ENCODE data around the gene RPL15.
"Not testable (repeated sequence)": the region's sequence is repeated elsewhere in the genome, so short reads cannot be mapped to it uniquely, and the experiment has no call there.

RPL15 gene

DNA sequence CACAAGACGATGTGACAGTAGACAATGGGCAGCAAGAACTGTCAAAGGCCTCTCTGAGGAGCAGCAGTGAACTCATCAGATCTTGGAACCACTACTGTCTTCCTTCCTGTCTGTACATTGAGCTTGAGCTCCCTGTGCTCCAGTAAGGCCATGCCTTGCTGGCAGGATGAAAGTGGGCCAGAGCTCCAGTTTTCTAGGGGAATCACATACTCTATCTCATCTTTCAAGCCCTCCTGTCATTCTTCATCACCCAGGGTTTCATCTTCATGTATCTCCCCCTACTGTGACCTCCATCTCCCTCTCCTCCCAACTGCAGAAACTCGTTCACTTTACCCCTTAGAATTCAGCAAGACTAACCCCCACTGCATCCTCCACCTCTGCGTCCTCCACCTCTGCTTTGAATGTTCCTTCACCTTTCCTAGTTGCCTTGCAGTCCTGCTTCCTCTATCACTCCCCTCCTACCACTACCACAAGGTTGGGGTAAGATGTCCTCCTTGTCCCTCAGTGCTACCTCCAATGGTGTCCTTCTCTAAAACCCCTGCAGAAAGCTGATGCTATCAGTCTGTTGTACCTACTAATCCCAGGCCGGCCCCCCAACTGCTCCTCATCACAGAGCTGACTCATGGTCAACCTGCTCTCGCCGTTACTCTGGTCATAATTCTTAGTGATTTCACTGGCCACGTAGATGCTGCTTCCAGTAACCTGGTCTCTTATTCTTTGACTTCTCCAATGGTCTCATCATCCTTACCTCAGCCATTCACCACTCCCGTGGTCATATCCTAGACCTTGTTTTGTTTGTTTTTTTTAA lies 22.5 kb upstream of the RPL15 start:
- no peak for DNase-seq

DNA sequence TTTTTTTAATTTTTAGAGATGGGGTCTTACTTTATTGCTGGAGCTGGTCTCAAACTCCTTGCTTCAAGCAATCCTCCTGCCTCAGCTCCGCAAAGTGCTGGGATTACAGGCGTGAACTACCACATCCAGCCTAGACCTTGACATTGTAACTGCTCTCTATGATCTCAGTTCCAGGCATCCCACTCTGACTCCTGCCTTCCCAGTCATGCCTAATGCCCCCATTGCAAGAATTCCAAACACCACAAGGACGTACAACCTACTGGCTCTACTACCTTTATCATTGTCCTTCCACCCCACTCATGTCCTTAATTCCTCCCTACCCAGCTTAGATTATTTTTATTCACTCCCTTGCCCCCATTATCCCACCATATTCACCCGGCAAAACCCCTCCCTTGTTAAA lies 21.8 kb upstream of the RPL15 start:
- DNase-seq, result no peak

DNA sequence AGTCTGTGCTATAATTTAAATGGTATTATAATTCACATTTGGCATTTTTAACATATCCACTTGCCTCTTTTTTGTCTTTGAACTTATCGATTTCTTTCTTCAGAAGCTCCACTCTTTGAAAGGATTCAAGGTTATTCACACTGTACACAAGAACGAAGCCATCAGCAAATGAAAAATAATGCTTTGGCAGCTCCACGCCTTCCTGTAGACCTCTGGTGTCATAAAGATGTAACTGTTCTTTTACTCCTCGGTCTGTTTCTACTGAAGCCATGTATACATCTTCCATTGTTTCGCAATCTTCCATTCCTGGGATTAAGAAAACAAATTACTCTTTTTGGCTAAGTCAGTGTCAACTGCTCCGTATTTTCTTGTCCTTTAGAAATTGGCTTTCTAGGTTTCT lies 16.2 kb upstream of the RPL15 start:
- no peak for DNase-seq

DNA sequence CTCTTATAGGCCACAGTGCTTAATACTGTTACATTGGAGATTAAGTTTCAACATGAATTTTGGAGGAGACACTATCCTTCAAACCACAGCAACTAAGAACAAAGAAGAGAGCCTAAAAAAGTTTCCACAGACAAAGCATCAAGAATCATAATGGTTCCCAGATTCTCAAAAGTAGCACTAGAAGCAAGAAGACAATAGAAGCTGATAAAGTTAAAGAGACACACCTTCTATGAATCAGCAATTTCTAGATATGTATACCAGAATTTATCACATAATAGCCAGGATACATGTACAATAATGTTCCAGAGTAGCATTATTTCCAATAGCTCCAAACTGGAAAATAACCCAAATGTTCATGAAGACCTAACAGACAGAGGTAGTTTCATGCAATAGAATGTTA lies 12.4 kb upstream of the RPL15 start:
- no peak for DNase-seq

DNA sequence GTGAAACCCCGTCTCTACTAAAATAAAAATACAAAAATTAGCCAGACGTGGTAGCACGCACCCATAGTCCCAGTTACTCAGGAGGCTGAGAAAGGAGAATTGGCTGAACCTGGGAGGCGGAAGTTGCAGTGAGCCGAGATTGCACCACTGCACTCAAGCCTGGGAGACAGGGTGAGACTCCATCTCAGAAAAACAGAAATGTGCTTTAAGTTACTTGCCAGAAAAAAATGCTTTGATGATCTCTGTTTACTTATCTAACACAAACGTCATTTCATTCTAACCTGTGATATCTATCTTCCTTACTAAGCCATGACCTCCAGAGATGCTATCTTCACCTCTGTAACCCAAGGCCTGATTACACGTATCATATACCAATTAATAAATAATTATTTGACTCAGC lies 7.6 kb upstream of the RPL15 start:
- no peak for DNase-seq

DNA sequence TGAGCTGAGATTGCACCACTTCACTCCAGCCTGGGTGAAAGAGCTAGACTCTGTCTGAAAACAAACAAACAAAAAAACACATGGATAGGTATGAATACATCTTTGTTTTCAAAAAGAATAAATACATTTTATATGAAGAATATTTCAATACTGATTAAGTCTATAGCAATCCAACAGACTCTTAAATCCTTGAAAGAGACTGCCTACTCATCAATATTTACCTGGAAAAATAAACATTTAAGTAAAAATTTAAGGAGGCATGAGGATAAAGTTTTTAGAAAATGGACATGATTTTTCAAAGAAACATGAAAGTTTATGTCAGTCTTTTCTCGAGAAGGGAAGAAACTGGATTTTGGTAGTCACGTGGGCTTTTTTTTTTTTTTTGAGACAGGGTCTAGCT lies 5.5 kb upstream of the RPL15 start:
- DNase-seq, result no peak

DNA sequence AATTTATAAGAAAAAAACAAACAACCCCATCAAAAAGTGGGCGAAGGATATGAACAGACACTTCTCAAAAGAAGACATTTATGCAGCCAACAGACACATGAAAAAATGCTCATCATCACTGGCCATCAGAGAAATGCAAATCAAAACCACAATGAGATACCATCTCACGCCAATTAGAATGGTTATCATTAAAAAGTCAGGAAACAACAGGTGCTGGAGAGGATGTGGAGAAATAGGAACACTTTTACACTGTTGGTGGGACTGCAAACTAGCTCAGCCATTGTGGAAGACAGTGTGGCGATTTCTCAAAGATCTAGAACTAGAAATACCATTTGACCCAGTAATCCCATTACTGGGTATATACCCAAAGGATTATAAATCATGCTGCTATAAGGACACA lies 4.6 kb upstream of the RPL15 start:
- DNase-seq, result not testable (repeated sequence)

DNA sequence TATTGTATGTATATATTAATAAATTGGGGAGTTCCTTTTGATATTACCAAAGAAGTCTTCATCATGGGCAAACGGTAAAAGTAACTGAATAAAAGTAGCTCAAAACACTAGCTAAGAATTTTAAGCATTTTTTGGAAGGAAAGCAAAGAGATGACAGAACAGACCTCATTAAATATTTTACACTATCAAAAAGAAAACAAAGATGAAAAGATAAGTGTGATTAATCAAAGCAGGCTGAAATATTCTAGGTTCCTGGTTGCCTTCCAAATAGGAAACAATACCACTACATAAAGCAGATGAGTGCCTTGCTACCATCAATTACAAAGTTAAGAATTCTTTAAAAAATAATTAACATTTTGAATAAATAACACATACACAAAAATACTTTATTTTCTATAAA lies 3.8 kb upstream of the RPL15 start:
- DNase-seq, result no peak

DNA sequence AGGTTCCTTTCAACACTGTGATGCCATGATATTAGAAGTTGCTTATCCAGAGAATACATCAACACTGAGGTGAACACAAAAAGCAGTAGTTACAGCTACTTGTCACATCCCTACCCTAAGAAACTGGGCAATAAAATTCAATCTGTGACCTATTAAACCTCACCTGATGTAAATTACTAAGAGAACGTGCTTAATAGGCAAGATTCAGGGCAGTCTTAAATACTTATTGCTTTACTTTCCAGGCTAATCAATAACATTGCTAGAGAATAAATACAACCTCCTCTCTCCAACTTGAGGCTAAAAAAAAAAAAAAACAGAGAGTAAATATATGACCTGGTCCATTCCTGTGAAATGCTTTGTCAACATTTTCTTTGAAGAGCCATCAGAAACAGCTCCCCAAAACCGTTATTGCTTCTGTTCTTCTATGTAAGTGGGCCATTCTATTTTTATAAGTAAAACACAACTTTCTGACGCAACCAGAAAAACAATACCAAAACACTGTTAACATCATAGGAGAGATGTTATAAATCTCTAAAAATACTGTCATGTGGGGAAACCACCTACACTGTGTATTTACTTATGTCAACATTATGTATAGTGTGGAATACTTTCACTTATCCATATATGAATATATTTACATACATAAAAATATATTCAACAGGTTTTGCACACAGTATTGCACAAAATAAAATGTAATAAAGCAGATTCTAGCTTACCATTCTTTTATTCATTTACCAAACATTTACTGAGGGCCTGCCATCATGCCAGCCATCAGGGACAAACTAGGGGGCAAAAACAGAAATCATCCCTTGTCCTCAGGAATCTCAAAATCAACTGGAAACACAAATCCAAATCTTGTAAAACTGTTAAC lies 2.8 kb upstream of the RPL15 start:
- DNase-seq, result no peak

DNA sequence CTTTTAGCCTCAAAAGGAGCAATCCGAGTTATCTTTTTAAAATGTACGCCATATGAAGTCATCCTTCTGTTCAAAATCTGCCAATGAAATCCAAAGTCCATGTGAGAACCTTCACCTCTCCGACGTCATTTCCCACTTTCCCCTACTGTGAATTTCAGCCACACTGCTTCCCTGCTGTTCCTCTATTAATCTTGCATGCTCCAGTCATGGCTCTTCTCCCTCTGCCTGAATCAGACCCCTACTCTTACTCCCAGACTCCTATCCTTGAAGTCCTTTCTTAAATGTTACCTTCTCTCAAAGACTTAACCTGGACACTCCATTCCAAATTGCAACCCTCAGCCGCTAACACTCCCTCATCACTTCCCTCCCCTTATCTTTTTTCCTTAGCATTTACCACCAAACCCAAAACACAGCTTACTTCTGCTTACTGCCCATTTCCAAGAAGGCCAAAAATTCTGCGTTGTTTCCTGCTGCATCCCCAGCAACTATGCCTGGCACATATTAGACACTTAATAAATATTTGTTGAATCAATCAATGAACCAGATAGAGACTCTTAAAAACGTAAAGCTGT lies 1.3 kb upstream of the RPL15 start:
- no peak for DNase-seq

DNA sequence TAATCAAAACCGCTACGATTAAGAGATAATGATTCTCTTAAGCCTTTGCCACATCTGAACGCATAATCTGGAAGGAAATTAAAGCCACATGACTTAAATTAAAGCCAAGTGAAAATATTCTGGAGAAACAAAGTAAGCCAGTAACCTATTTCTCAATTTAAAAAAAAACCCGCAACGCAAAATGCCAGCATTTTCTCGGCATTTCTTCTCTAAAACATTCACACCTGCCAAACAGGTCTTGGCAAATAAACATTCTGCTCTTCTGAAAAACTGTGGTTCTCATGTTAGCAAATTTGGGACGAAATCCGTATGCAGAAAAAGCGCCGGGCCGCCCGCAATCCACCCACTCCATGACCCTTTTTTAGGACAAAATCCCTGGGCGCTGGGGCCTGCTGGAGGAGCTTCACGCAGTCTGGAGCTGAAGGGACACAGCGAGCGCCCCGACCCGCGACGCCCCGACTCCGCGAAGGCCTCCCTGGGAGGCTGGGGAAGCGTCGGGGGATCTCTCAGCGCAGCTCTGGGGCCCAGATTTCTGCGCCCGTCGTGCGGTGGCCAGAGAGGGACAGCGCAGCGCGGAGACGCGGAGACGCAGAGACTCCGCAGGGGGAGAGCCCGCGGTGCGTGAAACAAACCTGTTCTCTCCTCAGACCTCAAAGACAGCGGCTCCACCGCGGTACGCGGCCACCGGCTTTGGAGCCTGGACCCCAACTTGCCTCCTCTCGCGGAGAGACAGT lies 613 bp upstream of the RPL15 start:
- no peak for DNase-seq

DNA sequence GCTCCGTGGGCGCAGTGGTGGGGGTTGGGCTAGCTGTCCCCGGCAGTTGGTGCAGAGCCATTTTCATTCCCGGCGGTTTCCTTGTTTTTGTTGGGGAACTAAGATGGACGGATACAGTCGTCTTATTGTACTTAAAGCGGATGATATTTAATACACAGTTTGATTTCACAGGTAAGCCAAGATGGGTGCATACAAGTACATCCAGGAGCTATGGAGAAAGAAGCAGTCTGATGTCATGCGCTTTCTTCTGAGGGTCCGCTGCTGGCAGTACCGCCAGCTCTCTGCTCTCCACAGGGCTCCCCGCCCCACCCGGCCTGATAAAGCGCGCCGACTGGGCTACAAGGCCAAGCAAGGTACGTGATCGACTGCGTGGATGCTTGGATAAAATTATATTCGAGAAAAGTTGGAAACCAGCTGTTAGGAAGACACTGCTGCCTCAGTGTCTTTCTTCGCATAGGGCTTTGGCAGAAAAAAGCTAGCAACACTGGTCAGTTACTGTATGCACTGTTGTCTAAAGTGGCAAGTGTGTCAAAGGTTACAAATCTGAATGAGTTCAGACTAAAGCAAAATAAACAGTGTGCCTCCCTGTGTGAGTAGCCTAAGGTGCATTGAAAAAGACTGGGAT lies 859 bp downstream of the RPL15 start:
- DNase-seq, result not testable (repeated sequence)

DNA sequence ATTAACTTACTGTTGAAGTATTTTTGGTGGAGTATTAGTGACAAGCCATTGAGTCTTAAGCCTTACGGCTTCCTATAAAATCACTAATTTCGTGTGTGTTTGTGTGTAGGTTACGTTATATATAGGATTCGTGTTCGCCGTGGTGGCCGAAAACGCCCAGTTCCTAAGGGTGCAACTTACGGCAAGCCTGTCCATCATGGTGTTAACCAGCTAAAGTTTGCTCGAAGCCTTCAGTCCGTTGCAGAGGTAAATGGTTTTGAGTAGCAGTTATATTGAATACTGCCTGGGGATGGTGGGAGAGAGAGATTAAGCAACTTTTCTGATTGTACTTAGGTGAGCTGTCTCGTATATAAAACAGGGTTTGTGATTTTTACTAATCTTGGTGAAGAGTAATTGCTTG lies 1.4 kb downstream of the RPL15 start:
- DNase-seq, result not testable (repeated sequence)

DNA sequence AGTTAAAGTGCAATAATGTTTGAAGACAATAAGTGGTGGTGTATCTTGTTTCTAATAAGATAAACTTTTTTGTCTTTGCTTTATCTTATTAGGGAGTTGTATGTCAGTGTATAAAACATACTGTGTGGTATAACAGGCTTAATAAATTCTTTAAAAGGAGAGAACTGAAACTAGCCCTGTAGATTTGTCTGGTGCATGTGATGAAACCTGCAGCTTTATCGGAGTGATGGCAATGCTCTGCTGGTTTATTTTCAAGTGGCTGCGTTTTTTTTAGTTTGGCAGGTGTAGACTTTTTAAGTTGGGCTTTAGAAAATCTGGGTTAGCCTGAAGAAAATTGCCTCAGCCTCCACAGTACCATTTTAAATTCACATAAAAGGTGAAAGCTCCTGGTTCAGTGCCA lies 2.7 kb downstream of the RPL15 start:
- DNase-seq, result no peak

DNA sequence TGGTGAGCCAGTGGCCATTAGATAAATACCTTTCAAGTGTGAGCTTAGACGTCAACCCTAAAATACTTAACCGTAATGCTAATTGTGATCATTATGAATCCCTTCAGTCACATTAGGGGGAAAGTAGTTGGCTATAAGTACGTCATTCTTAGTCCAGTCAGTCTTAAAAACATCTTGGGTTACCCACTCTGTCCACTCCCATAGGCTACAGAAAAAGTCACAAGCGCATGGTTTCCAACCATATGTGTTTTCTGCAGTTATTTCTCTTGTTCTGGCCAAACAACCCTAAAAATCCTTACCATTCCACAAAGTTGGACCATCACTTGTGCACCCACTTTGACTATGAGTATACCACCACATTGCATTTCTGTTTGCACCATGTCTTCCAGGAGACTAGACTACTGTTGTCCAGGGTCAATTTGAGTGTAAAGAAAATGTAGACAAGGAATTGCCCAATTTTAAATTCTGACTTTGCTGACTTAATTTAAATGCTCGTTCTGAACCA lies 3.3 kb downstream of the RPL15 start:
- no peak for DNase-seq

DNA sequence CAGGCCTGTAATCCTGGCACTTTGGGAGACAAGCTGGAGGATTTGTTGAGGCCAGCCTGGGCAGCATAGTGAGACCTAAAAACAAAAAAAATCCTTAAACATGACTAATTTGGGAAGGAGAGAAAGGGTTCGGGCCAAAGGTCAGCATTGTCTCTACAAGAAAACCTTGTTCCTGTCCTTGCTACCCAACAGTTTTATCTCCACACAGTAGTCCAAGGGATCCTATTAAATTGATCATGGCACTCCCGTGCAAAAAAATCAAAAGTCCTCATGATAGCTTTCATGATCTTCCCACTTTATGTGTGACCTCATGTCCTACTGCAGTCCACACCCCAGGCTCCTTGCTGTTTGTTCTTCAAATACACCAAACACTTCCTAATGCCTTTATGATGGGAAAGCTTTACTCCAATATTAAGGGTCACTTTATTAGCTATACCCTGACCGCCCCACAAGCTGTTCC lies 4.2 kb downstream of the RPL15 start:
- no peak for DNase-seq

DNA sequence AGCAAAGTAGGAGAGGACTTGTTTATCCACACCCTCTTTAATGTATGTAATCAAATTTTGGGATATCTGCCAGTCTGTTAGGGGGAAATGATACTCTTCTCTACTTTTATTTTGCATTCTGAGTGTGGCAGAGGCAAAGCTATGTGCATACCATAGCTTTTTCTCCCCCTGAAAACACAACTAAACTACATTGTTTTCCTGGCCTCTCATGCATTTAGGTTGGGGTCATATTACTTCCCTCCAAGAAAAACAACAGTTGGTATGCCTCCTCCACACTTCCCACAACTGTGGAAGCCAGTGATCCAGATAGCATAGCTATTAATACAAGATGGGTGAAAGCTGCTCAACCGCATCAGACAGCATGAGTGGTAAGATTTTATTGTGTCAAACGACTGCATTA lies 6.9 kb downstream of the RPL15 start:
- no peak for DNase-seq

DNA sequence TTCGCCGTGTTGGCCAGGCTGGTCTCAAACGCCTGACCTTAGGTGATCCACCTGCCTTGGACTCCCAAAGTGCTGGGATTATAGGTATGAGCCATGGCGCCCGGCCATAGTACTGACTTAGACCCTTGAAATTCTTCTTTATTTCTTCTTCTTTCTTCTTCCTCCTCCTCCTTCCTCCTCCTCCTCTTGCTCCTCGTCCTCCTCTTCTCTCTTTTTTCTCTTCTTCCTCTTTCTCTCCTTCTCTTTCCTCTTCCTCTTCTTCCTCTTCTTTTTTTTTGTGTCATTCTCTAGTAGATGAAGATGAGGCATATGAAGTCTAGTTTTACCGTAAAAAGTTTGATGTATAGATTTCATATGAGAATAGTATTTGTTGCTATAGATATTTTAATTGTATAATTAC lies 9.3 kb downstream of the RPL15 start:
- no peak for DNase-seq

DNA sequence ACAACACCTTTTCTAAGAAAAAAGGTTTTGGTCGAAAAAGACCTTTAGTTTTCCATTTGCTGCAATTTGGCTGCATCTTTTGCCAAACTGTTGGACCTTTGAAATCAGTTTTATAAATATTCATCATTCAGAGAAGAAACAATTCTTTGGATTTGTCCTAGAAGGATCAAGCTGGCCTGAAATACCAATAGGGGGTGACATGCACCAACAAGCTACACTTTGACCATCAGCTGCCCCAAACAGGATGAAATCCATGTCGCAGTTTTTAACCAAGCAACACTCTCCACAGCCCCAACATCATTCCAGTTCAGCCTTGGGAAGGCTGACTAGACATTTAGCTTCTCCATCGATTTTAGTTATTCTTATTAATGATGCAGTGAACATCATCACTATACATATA lies 9.8 kb downstream of the RPL15 start:
- DNase-seq, result no peak

DNA sequence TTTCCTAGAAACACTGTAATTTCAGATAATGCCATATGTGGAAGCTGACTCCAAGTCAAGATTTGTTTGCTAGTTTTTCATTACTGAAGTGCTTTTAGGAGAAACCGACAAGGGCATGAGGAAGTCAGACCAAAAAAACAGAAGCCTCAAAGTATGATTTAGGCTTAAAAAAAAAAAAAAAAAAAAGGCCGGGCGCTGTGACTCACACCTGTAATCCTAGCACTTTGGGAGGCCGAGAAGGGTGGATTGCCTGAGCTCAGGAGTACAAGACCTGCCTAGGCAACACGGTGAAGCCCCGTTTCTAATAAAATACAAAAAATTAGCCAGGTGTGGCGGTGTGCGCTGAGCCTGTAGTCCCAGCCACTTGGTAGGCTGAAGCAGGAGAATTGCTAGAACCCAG lies 11.6 kb downstream of the RPL15 start:
- DNase-seq, result no peak

DNA sequence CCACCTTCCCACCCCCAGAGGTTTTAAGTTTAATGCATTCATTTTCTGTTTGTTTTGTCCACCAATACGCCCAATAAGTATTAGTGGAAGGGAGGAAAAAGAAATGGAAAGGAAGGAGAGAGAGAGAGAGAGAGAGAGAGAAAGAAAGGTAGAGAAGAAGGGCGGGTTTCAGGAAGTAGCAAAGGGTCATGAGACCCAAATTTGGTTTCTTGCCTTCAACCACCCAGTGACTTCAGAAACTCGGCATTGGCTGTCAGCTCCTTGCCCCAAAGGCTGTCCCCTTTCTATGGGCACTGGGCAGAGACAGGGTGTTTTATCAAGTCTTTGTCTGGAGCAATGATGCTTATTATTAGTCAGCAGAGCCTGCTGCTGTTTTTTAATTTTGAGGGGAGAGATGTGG lies 14.7 kb downstream of the RPL15 start:
- DNase-seq, result no peak

DNA sequence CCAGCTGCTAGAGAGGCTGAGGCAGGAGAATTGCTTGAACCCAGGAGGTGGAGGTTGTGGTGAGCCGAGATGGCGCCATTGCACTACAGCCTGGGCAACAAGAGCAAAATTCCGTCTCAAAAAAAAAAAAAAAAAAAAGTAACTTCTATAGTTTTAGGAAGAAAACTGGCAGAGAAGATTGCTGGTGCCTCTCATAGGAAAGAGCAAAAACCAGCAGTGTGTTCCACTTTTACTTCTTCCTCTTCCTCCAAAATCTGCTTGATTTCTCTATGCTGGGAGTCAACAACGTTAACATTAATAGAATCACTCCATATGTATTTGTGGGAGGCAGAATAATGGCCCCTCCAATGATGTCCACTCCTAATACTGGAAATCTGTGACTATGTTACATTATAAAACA lies 15.6 kb downstream of the RPL15 start:
- DNase-seq, result no peak

DNA sequence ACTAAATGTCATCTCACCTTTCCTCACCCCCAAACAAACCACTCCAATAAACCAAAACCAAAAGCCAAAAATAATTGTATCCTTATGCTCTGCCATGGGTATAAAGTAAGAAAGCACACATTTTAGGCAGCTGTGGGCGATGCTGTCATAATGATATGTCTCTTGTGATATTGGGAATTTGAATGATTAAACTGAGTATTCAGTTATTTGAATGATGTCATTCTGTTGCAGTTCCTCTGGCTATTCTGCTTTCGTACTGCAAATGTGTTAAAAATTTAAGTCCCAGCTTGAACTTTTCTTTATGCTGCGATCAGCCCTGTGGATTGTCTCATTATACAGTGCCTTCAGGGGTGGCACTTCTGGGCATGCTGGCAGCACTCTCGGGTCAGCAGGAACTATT lies 17.3 kb downstream of the RPL15 start:
- no peak for DNase-seq
